ENCODE results near the gene UBQLNL.

The UBQLNL gene

DNA sequence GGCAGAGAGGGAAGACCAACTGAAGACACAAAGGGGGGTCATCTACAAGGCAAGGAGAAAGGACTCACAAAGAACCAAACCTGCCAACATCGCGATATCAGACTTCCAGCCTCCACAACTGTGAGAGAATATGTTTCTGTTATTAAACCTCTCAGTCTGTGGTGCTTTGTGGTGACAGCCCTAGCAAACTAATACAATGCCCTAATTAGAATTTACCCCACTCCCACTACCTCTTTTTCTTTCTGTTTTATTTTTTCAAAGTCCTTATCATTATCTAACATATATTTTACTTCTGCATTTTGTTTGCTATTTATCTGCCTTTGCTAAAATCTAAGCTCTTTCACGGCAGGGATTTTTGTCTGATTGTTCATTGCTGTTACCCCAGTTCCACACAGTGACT is 30.5 kb downstream of the UBQLNL start:
- TF ChIP-seq POLR2A (IDR thresholded peaks at IDR 0.05; ENCODE audit: extremely low read depth, insufficient read length), result no peak
- TF ChIP-seq, protein P1, sequence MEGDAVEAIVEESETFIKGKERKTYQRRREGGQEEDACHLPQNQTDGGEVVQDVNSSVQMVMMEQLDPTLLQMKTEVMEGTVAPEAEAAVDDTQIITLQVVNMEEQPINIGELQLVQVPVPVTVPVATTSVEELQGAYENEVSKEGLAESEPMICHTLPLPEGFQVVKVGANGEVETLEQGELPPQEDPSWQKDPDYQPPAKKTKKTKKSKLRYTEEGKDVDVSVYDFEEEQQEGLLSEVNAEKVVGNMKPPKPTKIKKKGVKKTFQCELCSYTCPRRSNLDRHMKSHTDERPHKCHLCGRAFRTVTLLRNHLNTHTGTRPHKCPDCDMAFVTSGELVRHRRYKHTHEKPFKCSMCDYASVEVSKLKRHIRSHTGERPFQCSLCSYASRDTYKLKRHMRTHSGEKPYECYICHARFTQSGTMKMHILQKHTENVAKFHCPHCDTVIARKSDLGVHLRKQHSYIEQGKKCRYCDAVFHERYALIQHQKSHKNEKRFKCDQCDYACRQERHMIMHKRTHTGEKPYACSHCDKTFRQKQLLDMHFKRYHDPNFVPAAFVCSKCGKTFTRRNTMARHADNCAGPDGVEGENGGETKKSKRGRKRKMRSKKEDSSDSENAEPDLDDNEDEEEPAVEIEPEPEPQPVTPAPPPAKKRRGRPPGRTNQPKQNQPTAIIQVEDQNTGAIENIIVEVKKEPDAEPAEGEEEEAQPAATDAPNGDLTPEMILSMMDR (IDR thresholded peaks at IDR 0.05; ENCODE audit: low read depth, low read length), result no peak
- TF ChIP-seq, protein P2, sequence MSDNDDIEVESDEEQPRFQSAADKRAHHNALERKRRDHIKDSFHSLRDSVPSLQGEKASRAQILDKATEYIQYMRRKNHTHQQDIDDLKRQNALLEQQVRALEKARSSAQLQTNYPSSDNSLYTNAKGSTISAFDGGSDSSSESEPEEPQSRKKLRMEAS (IDR thresholded peaks at IDR 0.05; ENCODE audit: low read depth, low read length), result no peak
- TF ChIP-seq MYC (IDR thresholded peaks at IDR 0.05; ENCODE audit: low read depth, low read length), result no peak
- no peak overlapping the region for H3K4me3 ChIP-seq (ENCODE audit: low read depth, low read length)
- no peak for DNase-seq (ENCODE audit: low read depth)

DNA sequence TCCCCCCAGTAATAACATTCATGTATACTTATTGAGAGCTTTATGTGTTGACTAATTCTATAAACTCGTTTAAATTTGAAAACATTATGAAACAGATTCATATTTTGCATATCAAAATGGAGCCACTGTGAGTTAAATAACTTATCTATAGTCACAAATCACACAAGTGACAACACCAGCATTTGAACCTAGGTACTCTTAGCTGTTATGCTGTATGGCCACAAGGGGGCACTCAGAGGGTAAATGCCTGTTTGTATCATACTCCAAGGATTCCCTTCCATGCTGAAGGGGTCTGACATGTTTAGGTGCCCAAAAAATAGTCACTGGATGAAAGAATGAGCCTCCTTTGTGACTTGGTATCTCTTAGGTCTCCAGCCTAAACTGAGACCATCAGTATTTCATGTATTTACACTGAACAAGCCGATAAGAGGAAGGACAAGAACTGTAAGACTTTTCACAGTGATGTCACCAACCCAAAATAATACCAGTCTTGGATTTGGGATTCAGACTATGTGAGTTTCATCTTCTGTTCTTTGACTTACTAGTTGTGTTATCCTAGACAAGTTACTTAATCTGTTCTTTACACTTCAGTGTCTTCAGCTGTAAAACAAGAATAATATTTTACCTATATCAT is 40.2 kb downstream of the UBQLNL start:
- TF ChIP-seq, protein P2 (IDR thresholded peaks at IDR 0.05; ENCODE audit: low read depth, low read length), result no peak
- TF ChIP-seq, protein P1 (IDR thresholded peaks at IDR 0.05; ENCODE audit: low read depth, low read length), result peak; percentile 88
- peak; percentile 48 for DNase-seq (ENCODE audit: low read depth)
- H3K4me3 ChIP-seq (ENCODE audit: low read depth, low read length), result no peak overlapping the region

DNA sequence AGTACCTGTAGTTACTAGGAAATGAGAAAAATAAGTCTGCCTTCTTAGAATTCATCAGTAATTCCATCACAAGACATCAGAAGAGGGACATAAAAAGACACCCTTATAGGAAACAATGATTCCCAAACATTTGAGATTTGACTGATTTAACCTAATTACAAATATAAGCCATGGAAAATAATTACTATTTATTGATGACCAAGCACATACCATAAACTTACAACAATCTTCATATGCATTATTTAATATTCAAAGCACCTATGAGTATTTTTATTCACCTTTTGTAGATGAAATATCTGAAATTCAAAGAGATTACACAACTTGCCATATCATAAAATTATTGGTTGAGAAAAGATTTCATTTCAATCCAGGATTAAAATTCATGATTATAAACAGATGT is 42.6 kb downstream of the UBQLNL start:
- DNase-seq (ENCODE audit: low read depth), result no peak
- no peak overlapping the region for H3K4me3 ChIP-seq (ENCODE audit: low read depth, low read length)
- TF ChIP-seq, protein P2 (IDR thresholded peaks at IDR 0.05; ENCODE audit: low read depth, low read length), result no peak
- TF ChIP-seq MYC (IDR thresholded peaks at IDR 0.05; ENCODE audit: low read depth, low read length) (no peak), POLR2A (IDR thresholded peaks at IDR 0.05; ENCODE audit: extremely low read depth, insufficient read length) (no peak)
- TF ChIP-seq, protein P1 (IDR thresholded peaks at IDR 0.05; ENCODE audit: low read depth, low read length), result no peak

DNA sequence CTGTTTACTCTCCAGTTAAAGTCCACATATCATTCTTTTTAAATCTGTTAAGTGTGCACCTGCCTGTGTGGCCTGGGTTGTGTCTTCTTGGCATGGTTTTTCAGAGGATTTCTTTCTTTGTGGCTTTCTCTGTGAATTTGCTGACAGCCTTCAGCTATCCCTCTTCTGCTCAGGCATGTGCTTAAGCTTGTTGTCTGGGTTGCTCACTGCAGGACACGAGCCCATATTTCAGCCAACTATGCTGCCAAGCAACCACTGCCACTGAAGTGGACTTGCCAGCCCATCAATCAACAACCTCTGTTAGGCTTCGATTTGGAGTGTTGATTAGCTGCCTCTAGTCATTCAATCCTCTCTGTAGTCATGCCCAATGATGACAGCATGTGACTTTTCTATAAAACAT is 49.0 kb downstream of the UBQLNL start:
- no peak for DNase-seq (ENCODE audit: low read depth)
- TF ChIP-seq, protein P2 (IDR thresholded peaks at IDR 0.05; ENCODE audit: low read depth, low read length), result no peak
- TF ChIP-seq MYC (IDR thresholded peaks at IDR 0.05; ENCODE audit: low read depth, low read length) (no peak), POLR2A (IDR thresholded peaks at IDR 0.05; ENCODE audit: extremely low read depth, insufficient read length) (no peak)
- TF ChIP-seq, protein P1 (IDR thresholded peaks at IDR 0.05; ENCODE audit: low read depth, low read length), result no peak
- no peak overlapping the region for H3K4me3 ChIP-seq (ENCODE audit: low read depth, low read length)
